ENCODE data around the gene C1orf94. TPM values are rescaled to one million over a fixed set of nuclear protein-coding genes. Genes with fewer than 3 reads are reported as not detected.

The C1orf94 gene
- total and polyA plus RNA-seq, 8 donors, result not detected

GRCh38 chr1:34155860-34156259 is 20.8 kb upstream of the C1orf94 start:
- ATAC-seq (no peak), DNase-seq (no peak), FAIRE-seq (no peak)
- TF ChIP-seq, protein P1, sequence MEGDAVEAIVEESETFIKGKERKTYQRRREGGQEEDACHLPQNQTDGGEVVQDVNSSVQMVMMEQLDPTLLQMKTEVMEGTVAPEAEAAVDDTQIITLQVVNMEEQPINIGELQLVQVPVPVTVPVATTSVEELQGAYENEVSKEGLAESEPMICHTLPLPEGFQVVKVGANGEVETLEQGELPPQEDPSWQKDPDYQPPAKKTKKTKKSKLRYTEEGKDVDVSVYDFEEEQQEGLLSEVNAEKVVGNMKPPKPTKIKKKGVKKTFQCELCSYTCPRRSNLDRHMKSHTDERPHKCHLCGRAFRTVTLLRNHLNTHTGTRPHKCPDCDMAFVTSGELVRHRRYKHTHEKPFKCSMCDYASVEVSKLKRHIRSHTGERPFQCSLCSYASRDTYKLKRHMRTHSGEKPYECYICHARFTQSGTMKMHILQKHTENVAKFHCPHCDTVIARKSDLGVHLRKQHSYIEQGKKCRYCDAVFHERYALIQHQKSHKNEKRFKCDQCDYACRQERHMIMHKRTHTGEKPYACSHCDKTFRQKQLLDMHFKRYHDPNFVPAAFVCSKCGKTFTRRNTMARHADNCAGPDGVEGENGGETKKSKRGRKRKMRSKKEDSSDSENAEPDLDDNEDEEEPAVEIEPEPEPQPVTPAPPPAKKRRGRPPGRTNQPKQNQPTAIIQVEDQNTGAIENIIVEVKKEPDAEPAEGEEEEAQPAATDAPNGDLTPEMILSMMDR (IDR thresholded peaks at IDR 0.05), result no peak
- no peak overlapping the region for H3K4me3 ChIP-seq
- WGBS, 2 donors, result 58 to 83% methylated on average over 2 of the region's 2 CpGs
- H3K4me1 ChIP-seq, result no peaks in the 10 kb centered on the region
- H3K9me3 ChIP-seq, result no peaks in the 10 kb centered on the region
- H3K27me3 ChIP-seq, result no peaks in the 10 kb centered on the region
- intact Hi-C loops (cut with DNase I), result no loop called here
- H3K27ac ChIP-seq, result no peak overlapping the region
- no peaks in the 10 kb centered on the region for H3K36me3 ChIP-seq

- no peaks in the 10 kb centered on the region for H3K4me1 ChIP-seq
- TF ChIP-seq, protein P1 (IDR thresholded peaks at IDR 0.05), result no peak
- H3K27ac ChIP-seq, result no peak overlapping the region
- H3K27me3 ChIP-seq, result no peaks in the 10 kb centered on the region
- FAIRE-seq, result no peak
- H3K9me3 ChIP-seq, result no peaks in the 10 kb centered on the region
- intact Hi-C loops (cut with DNase I), result no loop called here
- WGBS, 2 donors, result 47 to 61% methylated on average over 3 of the region's 3 CpGs
- no peak for ATAC-seq
- H3K36me3 ChIP-seq, result no peaks in the 10 kb centered on the region
- H3K4me3 ChIP-seq, result no peak overlapping the region
- no peak for DNase-seq
Measured at GRCh38 chr1:34156739-34157138, 20.0 kb upstream of the C1orf94 start.

DNA sequence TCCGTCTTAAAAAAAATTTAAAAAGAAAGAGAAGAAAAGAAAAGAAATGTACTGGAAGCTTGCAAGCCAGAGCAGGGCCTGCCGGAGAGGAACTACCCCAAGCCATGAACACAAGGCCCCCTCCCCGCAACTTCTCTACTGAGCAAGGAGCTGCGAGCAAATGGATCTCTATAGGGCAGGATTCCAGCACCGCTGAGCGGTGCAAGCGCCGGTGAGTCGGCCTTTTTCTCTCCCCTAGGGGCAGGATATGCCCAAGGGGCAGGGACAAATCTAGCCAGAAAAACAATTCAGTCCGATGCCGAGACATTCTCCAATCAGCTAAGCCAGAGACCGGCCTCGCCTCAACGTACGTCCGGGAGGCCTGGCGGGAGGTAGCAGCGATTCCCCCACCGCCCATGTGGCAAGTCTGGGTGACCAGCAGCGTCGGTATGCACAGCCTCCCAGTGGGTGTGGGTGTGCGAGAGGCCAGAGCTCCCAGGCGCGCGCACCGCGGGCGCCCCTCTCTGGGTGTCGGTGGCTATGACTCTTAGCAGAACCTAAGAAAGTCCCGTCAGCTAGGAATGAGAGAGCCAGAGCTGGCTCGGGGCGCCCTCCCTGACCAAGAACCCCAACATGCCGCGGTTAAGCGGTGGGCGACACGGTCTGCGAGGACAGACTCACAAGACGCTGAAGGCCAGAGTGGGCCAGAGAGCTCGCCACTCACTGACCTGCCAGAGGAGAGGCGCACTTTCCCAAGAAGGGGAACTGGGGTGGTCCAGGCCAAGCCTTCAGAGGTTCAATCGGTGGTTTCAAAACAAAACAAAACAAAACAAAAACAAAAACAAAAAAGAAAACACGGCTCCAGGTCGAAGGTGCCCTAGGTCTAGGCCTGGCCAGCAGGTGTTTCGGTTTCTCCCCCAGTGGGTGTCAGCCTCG is 13.6 kb upstream of the C1orf94 start:
- Histone ChIP-seq H3K36me3 (no peaks in the 10 kb centered on the region), H3K4me1 (peaks cover 0 to 7% (median 3%) of the 10 kb centered on the region in 3 donors), H3K27me3 (peaks cover 0 to 11% (median 2%) of the 10 kb centered on the region in 4 donors), H3K4me3 (peak overlapping the region; percentile 0 to 50 (median 24)), H3K27ac (no peak overlapping the region), H3K9me3 (no peaks in the 10 kb centered on the region)
- TF ChIP-seq, protein P1 (IDR thresholded peaks at IDR 0.05), result peak; percentile 18 to 73 (median 56)
- intact Hi-C loops (cut with DNase I), result loop anchor here in 1 of 3 donors (10.0 kb wide), 1 partner anchor 528 kb away; no protein-coding TSS in a partner anchor
- DNase-seq (peak; percentile 66 to 91 (median 78)), ATAC-seq (peak; percentile 94 to 97 (median 96)), FAIRE-seq (no peak)
- WGBS, 2 donors, result 3% methylated on average over 46 of the region's 46 CpGs

GRCh38 chr1:34163792-34164731 is 12.6 kb upstream of the C1orf94 start:
- Histone ChIP-seq H3K4me1 (peaks cover 0 to 7% (median 3%) of the 10 kb centered on the region in 3 donors), H3K4me3 (peak overlapping the region; percentile 0 to 50 (median 24)), H3K36me3 (no peaks in the 10 kb centered on the region), H3K27me3 (peaks cover 0 to 11% (median 2%) of the 10 kb centered on the region in 4 donors), H3K27ac (no peak overlapping the region), H3K9me3 (no peaks in the 10 kb centered on the region)
- intact Hi-C loops (cut with DNase I), result loop anchor here in 1 of 3 donors (10.0 kb wide), 1 partner anchor 529 kb away; no protein-coding TSS in a partner anchor
- no peak for FAIRE-seq
- 1% methylated on average over 72 to 75 of the region's 75 CpGs for WGBS, 2 donors
- ATAC-seq, result peak; percentile 36 to 44 (median 40)
- DNase-seq, result peak in 3 of 6 donors; percentile 26 to 69 (median 63)
- TF ChIP-seq, protein P1 (IDR thresholded peaks at IDR 0.05), result no peak
